Effector memory CD8-positive, alpha-beta T cell (primary cell): ENCODE results near the gene RPP25.

ENCODE experiments used
- ATAC-seq: fragments of 150-1000 bp; cut with Tn5 transposase; replicated peaks from 2 replicates; pipeline ENCODE4 v1.10.0; 2021; ENCODE audit warnings: mild to moderate bottlenecking, moderate library complexity
- DNase-seq, 3 experiments: peaks; one replicate each; pipeline ENCODE4 v3.0.0; 2021
- H3K27ac Mint-ChIP-seq, 2 donors: one replicate each; pipeline ENCODE4 v1.8.0; 2022; ENCODE audit warnings: mild to moderate bottlenecking in 2 of 2, mixed read lengths in 2 of 2, moderate library complexity in 2 of 2
- H3K27me3 Mint-ChIP-seq, 2 donors: one replicate each; pipeline ENCODE4 v1.8.0; 2022; ENCODE audit warnings: mixed read lengths in 2 of 2
- H3K36me3 Mint-ChIP-seq: one replicate; pipeline ENCODE4 v1.8.0; 2022; ENCODE audit warnings: mild to moderate bottlenecking, moderate library complexity, mixed read lengths; ENCODE audit not compliant: insufficient read depth
- H3K4me1 Mint-ChIP-seq, 2 donors: one replicate each; pipeline ENCODE4 v1.8.0; 2022; ENCODE audit warnings: low read depth in 2 of 2, mixed read lengths in 2 of 2
- H3K4me3 Mint-ChIP-seq, 2 donors: one replicate each; pipeline ENCODE4 v1.8.0; 2022; ENCODE audit warnings: mild to moderate bottlenecking in 2 of 2, mixed read lengths in 2 of 2, moderate library complexity in 2 of 2
- H3K9me3 Mint-ChIP-seq, 2 donors: one replicate each; pipeline ENCODE4 v1.8.0; 2022; ENCODE audit warnings: mixed read lengths in 2 of 2
- total RNA-seq, 9 experiments: gene quantifications; one replicate each; lab custom pipeline; 2026; lab: John Stamatoyannopoulos, UW

The RPP25 gene
- 0.88 to 11.5 (median 3.5) reads per million in 9 experiments for total RNA-seq

DNA sequence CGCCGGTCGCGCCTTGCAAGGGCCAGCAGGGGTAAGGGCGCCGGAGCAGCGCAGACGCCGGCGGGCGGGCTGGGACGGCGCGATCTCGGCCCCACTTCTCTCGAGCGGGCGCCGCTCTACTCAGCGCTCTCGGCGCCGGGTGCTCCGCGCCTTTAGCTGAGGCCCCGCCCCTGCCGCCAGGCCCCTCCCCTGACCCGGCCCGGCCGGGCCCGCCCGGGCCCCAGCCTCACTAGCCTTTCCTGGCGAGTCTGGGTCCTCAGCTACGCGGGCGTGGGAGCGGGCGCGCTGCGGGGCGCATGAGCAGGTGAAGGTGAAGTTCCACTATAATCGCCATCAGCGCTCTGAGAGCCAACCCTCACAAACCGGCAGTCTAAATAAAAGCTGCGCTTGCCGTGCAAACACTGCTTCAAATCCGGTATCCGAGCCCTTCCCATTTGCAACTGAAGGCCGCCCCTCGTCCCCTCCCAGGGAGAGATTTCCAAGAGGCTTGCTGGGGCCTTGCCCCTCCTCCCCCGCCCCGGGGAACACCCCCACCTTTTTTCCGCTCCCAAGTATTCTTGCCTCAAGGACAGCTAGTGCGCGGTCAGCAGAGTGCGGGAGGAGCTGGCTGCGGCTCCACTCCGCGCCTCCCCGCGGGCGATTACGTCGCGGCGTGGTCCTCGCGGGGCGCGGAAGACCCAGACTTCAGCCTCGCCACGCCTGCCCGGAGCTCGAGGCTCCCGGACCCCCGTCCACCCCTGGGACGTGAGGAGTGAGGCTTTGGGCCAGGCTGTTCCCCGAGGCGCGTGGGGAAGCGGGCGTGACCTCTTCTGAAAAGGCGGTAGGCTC is at the start of gene RPP25:
Gene RPP25 (minus strand): TSS at position 125 of the 828 bp plus-strand sequence. CDS start 189 bp downstream, outside the sequence.
- H3K4me1 Mint-ChIP-seq, result peaks cover 6 to 15% of the 10 kb centered on the region in 2 donors
- H3K27ac Mint-ChIP-seq, result no peak within 1 kb of the TSS
- peak within 1 kb of the TSS; percentile 74 to 75 for H3K4me3 Mint-ChIP-seq
- ATAC-seq (peak; percentile 85), DNase-seq (peak; percentile 45 to 50 (median 46))
- H3K27me3 Mint-ChIP-seq, result peaks cover 34 to 49% of the 10 kb centered on the region in 2 donors
- no peaks in the 10 kb centered on the region for H3K36me3 Mint-ChIP-seq
- H3K9me3 Mint-ChIP-seq, result no peaks in the 10 kb centered on the region

- no peaks in the 10 kb centered on the region for H3K9me3 Mint-ChIP-seq
- H3K27ac Mint-ChIP-seq, result no peak overlapping the region
- H3K27me3 Mint-ChIP-seq, result peaks cover 34 to 56% of the 10 kb centered on the region in 2 donors
- DNase-seq (no peak), ATAC-seq (no peak)
- H3K36me3 Mint-ChIP-seq, result no peaks in the 10 kb centered on the region
- H3K4me1 Mint-ChIP-seq, result no peaks in the 10 kb centered on the region
- no peak overlapping the region for H3K4me3 Mint-ChIP-seq
Measured at GRCh38 chr15:75002398-75002797, 45.8 kb upstream of the RPP25 start.

- ATAC-seq (no peak), DNase-seq (no peak)
- Mint-ChIP-seq H3K36me3 (no peaks in the 10 kb centered on the region), H3K27me3 (peaks cover 42 to 66% of the 10 kb centered on the region in 2 donors), H3K9me3 (no peaks in the 10 kb centered on the region), H3K4me3 (no peak overlapping the region), H3K27ac (no peak overlapping the region), H3K4me1 (peaks cover 3 to 4% of the 10 kb centered on the region in 2 donors)
Measured at GRCh38 chr15:75001310-75001709, 44.7 kb upstream of the RPP25 start.

- Mint-ChIP-seq H3K9me3 (peaks cover 0 to 6% of the 10 kb centered on the region in 2 donors), H3K27me3 (peaks cover 43 to 72% of the 10 kb centered on the region in 2 donors), H3K27ac (no peak overlapping the region), H3K4me3 (no peak overlapping the region), H3K36me3 (peaks cover 6% of the 10 kb centered on the region), H3K4me1 (peaks cover 12 to 15% of the 10 kb centered on the region in 2 donors)
- no peak for ATAC-seq
- DNase-seq, result no peak
Measured at GRCh38 chr15:74997543-74997942, 41.0 kb upstream of the RPP25 start.

- peak overlapping the region; percentile 73 to 78 for H3K4me3 Mint-ChIP-seq
- H3K27me3 Mint-ChIP-seq, result peaks cover 39 to 71% of the 10 kb centered on the region in 2 donors
- peaks cover 12 to 15% of the 10 kb centered on the region in 2 donors for H3K4me1 Mint-ChIP-seq
- ATAC-seq (no peak), DNase-seq (no peak)
- no peak overlapping the region for H3K27ac Mint-ChIP-seq
- H3K36me3 Mint-ChIP-seq, result peaks cover 6% of the 10 kb centered on the region
- peaks cover 0 to 6% of the 10 kb centered on the region in 2 donors for H3K9me3 Mint-ChIP-seq
Measured at GRCh38 chr15:74997141-74997540, 40.6 kb upstream of the RPP25 start.

GRCh38 chr15:74995779-74996765 is 39.5 kb upstream of the RPP25 start:
- no peak for ATAC-seq
- Mint-ChIP-seq H3K4me1 (peaks cover 12 to 15% of the 10 kb centered on the region in 2 donors), H3K36me3 (peaks cover 6% of the 10 kb centered on the region), H3K27ac (peak overlapping the region in 1 of 2 donors; percentile 33), H3K4me3 (peak overlapping the region; percentile 78 to 84), H3K27me3 (peaks cover 37 to 70% of the 10 kb centered on the region in 2 donors), H3K9me3 (peaks cover 0 to 6% of the 10 kb centered on the region in 2 donors)
- no peak for DNase-seq

- peaks cover 32 to 62% of the 10 kb centered on the region in 2 donors for H3K27me3 Mint-ChIP-seq
- peaks cover 0 to 6% of the 10 kb centered on the region in 2 donors for H3K9me3 Mint-ChIP-seq
- peaks cover 6% of the 10 kb centered on the region for H3K36me3 Mint-ChIP-seq
- ATAC-seq (peak; percentile 98), DNase-seq (peak; percentile 89)
- H3K4me1 Mint-ChIP-seq, result peaks cover 12 to 15% of the 10 kb centered on the region in 2 donors
- H3K27ac Mint-ChIP-seq, result peak within 1 kb of the TSS; percentile 51 to 52
- H3K4me3 Mint-ChIP-seq, result peak within 1 kb of the TSS; percentile 78 to 84
Measured at GRCh38 chr15:74995182-74995778, 38.7 kb upstream of the RPP25 start, which contains the start of gene SCAMP5. SCAMP5 (plus strand) TSS chr15:74995563; CDS start chr15:75011840, 16,277 bp downstream.

DNA sequence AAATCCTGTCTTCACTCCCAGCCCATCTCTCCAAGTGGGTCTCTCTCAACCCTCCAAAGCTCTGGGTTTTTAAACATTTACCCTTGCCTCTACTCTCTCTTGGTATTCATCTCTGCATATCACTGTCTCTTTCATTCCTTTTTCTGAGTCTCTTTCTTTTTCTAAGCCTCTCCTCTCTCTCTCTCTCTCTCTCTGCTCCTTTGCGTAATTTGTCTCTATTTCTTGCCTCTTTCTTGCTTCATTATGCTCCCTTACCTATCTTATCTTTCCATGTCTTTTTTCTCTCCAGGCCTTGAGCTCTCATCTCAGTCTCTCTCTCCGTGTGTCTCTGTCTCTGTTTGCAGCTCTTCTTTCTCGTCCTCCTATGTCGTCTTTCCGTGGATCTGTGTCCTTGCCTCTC is 38.1 kb upstream of the RPP25 start:
- ATAC-seq (no peak), DNase-seq (no peak)
- H3K36me3 Mint-ChIP-seq, result peaks cover 6% of the 10 kb centered on the region
- peak overlapping the region in 1 of 2 donors; percentile 52 for H3K27ac Mint-ChIP-seq
- H3K4me3 Mint-ChIP-seq, result peak overlapping the region; percentile 78 to 84
- H3K4me1 Mint-ChIP-seq, result peaks cover 12 to 15% of the 10 kb centered on the region in 2 donors
- H3K9me3 Mint-ChIP-seq, result peaks cover 0 to 6% of the 10 kb centered on the region in 2 donors
- peaks cover 32 to 60% of the 10 kb centered on the region in 2 donors for H3K27me3 Mint-ChIP-seq

DNA sequence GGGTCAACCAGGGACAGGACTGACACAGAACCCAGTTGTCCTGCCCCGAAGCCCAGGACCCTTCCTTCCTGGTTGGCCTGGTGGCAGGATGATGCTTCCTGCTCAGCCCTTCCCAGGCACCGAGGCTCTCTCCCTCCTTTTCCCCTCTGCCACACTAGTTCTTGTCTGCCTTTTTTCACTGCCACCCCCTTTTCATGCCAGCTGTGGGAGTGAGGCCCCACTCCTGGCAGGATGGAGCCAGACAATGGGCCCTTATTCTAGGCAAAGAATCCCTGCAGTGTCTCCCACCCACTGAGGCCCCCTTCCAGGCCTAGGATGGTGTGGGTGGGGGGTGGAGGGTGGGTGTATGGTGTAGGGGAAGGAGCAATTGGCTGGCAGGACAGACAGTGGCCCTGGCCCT is 37.7 kb upstream of the RPP25 start:
- H3K36me3 Mint-ChIP-seq, result peaks cover 6% of the 10 kb centered on the region
- no peak for DNase-seq
- peaks cover 0 to 6% of the 10 kb centered on the region in 2 donors for H3K9me3 Mint-ChIP-seq
- H3K4me1 Mint-ChIP-seq, result peaks cover 12 to 15% of the 10 kb centered on the region in 2 donors
- peaks cover 29 to 55% of the 10 kb centered on the region in 2 donors for H3K27me3 Mint-ChIP-seq
- H3K27ac Mint-ChIP-seq, result no peak overlapping the region
- no peak overlapping the region for H3K4me3 Mint-ChIP-seq
- ATAC-seq, result no peak

- Mint-ChIP-seq H3K36me3 (peaks cover 6% of the 10 kb centered on the region), H3K4me1 (peaks cover 12 to 15% of the 10 kb centered on the region in 2 donors), H3K27ac (no peak overlapping the region), H3K4me3 (no peak overlapping the region), H3K9me3 (peaks cover 0 to 6% of the 10 kb centered on the region in 2 donors), H3K27me3 (peaks cover 13 to 39% of the 10 kb centered on the region in 2 donors)
- ATAC-seq (no peak), DNase-seq (no peak)
Measured at GRCh38 chr15:74992619-74993018, 36.0 kb upstream of the RPP25 start.

GRCh38 chr15:74989527-74989926 is 33.0 kb upstream of the RPP25 start:
- no peak overlapping the region for H3K4me3 Mint-ChIP-seq
- H3K4me1 Mint-ChIP-seq, result peaks cover 0 to under 1% of the 10 kb centered on the region in 2 donors
- no peak for ATAC-seq
- H3K27ac Mint-ChIP-seq, result no peak overlapping the region
- peaks cover 16 to 42% of the 10 kb centered on the region in 2 donors for H3K27me3 Mint-ChIP-seq
- H3K36me3 Mint-ChIP-seq, result peaks cover 3% of the 10 kb centered on the region
- DNase-seq, result no peak
- no peaks in the 10 kb centered on the region for H3K9me3 Mint-ChIP-seq

GRCh38 chr15:74988007-74988800 is 31.6 kb upstream of the RPP25 start:
- peaks cover 23 to 48% of the 10 kb centered on the region in 2 donors for H3K27me3 Mint-ChIP-seq
- H3K9me3 Mint-ChIP-seq, result no peaks in the 10 kb centered on the region
- H3K27ac Mint-ChIP-seq, result no peak overlapping the region
- H3K4me3 Mint-ChIP-seq, result no peak overlapping the region
- H3K4me1 Mint-ChIP-seq, result no peaks in the 10 kb centered on the region
- ATAC-seq, result peak; percentile 29
- DNase-seq, result no peak
- peaks cover 3% of the 10 kb centered on the region for H3K36me3 Mint-ChIP-seq
